H9 (cell line): Measurements from ENCODE around the gene HOXC12. TPM values are rescaled to one million over a fixed set of nuclear protein-coding genes. Genes with fewer than 3 reads are reported as not detected.

Experiments
- DNase-seq: peaks from one replicate; pipeline ENCODE4 v3.0.0-alpha.2; 2017
- H2AFZ ChIP-seq: one replicate; pipeline ENCODE4 v1.6.1; 2013; ENCODE audit warnings: mild to moderate bottlenecking, low read length, control low read depth, moderate library complexity
- H2AK5ac ChIP-seq: 2 replicates; pipeline ENCODE4 v1.6.1; 2013; ENCODE audit warnings: low read length, control low read depth, mixed read lengths; ENCODE audit not compliant: insufficient read length
- H2BK120ac ChIP-seq: one replicate; pipeline ENCODE4 v1.6.1; 2013; ENCODE audit warnings: low read depth, mild to moderate bottlenecking, low read length, control low read depth, inconsistent platforms; ENCODE audit not compliant: poor library complexity, severe bottlenecking
- H2BK12ac ChIP-seq: 2 replicates; pipeline ENCODE4 v1.6.1; 2013; ENCODE audit warnings: low read length, control low read depth, mixed read lengths, low read depth; ENCODE audit not compliant: insufficient read length
- H2BK15ac ChIP-seq: 2 replicates; pipeline ENCODE4 v1.6.1; 2013; ENCODE audit warnings: low read depth, low read length, control low read depth
- H2BK20ac ChIP-seq: one replicate; pipeline ENCODE4 v1.6.1; 2013; ENCODE audit warnings: low read depth, mild to moderate bottlenecking, low read length, control low read depth, inconsistent platforms; ENCODE audit not compliant: poor library complexity, severe bottlenecking
- H2BK5ac ChIP-seq: 2 replicates; pipeline ENCODE4 v1.6.1; 2013; ENCODE audit warnings: low read length, control low read depth, mixed read lengths; ENCODE audit not compliant: insufficient read length
- H3K14ac ChIP-seq: 2 replicates; pipeline ENCODE4 v1.6.1; 2013; ENCODE audit warnings: low read length, control low read depth; ENCODE audit not compliant: insufficient read depth
- H3K18ac ChIP-seq: 2 replicates; pipeline ENCODE4 v1.6.1; 2013; ENCODE audit warnings: low read depth, mild to moderate bottlenecking, mixed read lengths, low read length, control low read depth; ENCODE audit not compliant: insufficient read length
- H3K23ac ChIP-seq: 2 replicates; pipeline ENCODE4 v1.6.1; 2013; ENCODE audit warnings: low read length, control low read depth, mixed read lengths, low read depth; ENCODE audit not compliant: insufficient read length
- H3K23me2 ChIP-seq: 2 replicates; pipeline ENCODE4 v1.6.1; 2013; ENCODE audit warnings: low read depth, mild to moderate bottlenecking, mixed read lengths, low read length, control low read depth; ENCODE audit not compliant: insufficient read length, poor library complexity, severe bottlenecking
- H3K27ac ChIP-seq: 2 replicates; pipeline ENCODE4 v1.5.1; 2013; ENCODE audit warnings: low read length, control low read depth, mixed read lengths, low read depth; ENCODE audit not compliant: insufficient read length
- H3K27me3 ChIP-seq: 2 replicates; pipeline ENCODE4 v1.6.1; 2013; ENCODE audit warnings: low read length, control low read depth, inconsistent platforms; ENCODE audit not compliant: insufficient read depth
- H3K4ac ChIP-seq: 2 replicates; pipeline ENCODE4 v1.6.1; 2013; ENCODE audit warnings: low read depth, mild to moderate bottlenecking, control low read depth, inconsistent platforms, low read length, moderate library complexity
- H3K4me1 ChIP-seq: 2 replicates; pipeline ENCODE4 v1.6.1; 2013; ENCODE audit warnings: low read length, control low read depth, inconsistent platforms; ENCODE audit not compliant: insufficient read depth
- H3K4me2 ChIP-seq: 2 replicates; pipeline ENCODE4 v1.6.1; 2013; ENCODE audit warnings: low read length, control low read depth, mixed read lengths; ENCODE audit not compliant: insufficient read length, insufficient read depth
- H3K56ac ChIP-seq: 2 replicates; pipeline ENCODE4 v1.6.1; 2013; ENCODE audit warnings: low read depth, mild to moderate bottlenecking, mixed read lengths, low read length, control low read depth; ENCODE audit not compliant: insufficient read length
- H3K79me1 ChIP-seq: 2 replicates; pipeline ENCODE4 v1.6.1; 2013; ENCODE audit warnings: low read depth, mild to moderate bottlenecking, moderate library complexity, low read length, control low read depth, inconsistent platforms; ENCODE audit not compliant: insufficient read depth, poor library complexity, severe bottlenecking
- H3K79me2 ChIP-seq: 2 replicates; pipeline ENCODE4 v1.6.1; 2013; ENCODE audit warnings: low read length, control low read depth, inconsistent platforms; ENCODE audit not compliant: insufficient read depth
- H3K9ac ChIP-seq: 2 replicates; pipeline ENCODE4 v1.6.1; 2013; ENCODE audit warnings: low read length, control low read depth, mixed read lengths; ENCODE audit not compliant: insufficient read length; ENCODE audit errors: extremely low read depth
- H3K9me3 ChIP-seq: one replicate; pipeline ENCODE4 v1.6.1; 2013; ENCODE audit warnings: low read depth, low read length, inconsistent platforms; ENCODE audit not compliant: control insufficient read depth
- H3T11ph ChIP-seq: one replicate; pipeline ENCODE4 v1.6.1; 2013; ENCODE audit warnings: mild to moderate bottlenecking, low read length, control low read depth, inconsistent platforms
- H4K20me1 ChIP-seq: one replicate; pipeline ENCODE4 v1.6.1; 2013; ENCODE audit not compliant: control insufficient read depth, insufficient read length, insufficient read depth
- H4K5ac ChIP-seq: 2 replicates; pipeline ENCODE4 v1.6.1; 2013; ENCODE audit warnings: low read depth, mild to moderate bottlenecking, mixed read lengths, low read length, control low read depth; ENCODE audit not compliant: insufficient read length
- H4K8ac ChIP-seq: replicated peaks from 2 replicates; pipeline ENCODE4 v1.6.1; 2013; ENCODE audit warnings: low read length, control low read depth, mixed read lengths, low read depth; ENCODE audit not compliant: insufficient read length
- H4K91ac ChIP-seq: 2 replicates; pipeline ENCODE4 v1.6.1; 2013; ENCODE audit warnings: low read depth, mild to moderate bottlenecking, moderate library complexity, mixed read lengths, low read length, control low read depth; ENCODE audit not compliant: insufficient read length
- H3K27ac Mint-ChIP-seq, 3 experiments: 2 replicates in 2 of 3; 3 replicates in 1 of 3; pipeline ENCODE4 v1.8.0; 2020 to 2021; ENCODE audit warnings: mixed read lengths in 3 of 3, mild to moderate bottlenecking in 1 of 3, moderate library complexity in 1 of 3
- H3K27me3 Mint-ChIP-seq: 2 replicates; pipeline ENCODE4 v1.8.0; 2021; ENCODE audit warnings: low read depth, mild to moderate bottlenecking, moderate library complexity, mixed read lengths
- H3K36me3 Mint-ChIP-seq, 3 experiments: 2 replicates in 2 of 3; 3 replicates in 1 of 3; pipeline ENCODE4 v1.8.0; 2020 to 2021; ENCODE audit warnings: low read depth in 3 of 3, mixed read lengths in 3 of 3; ENCODE audit not compliant: insufficient read depth in 1 of 3
- H3K4me1 Mint-ChIP-seq, 2 experiments: 2 replicates each; pipeline ENCODE4 v1.8.0; 2020; ENCODE audit warnings: mixed read lengths in 2 of 2
- H3K4me3 Mint-ChIP-seq, 2 experiments: 2 replicates in 1 of 2; 3 replicates in 1 of 2; pipeline ENCODE4 v1.8.0; 2020 to 2021; ENCODE audit warnings: mild to moderate bottlenecking in 2 of 2, mixed read lengths in 2 of 2, moderate library complexity in 1 of 2
- H3K9me3 Mint-ChIP-seq, 2 experiments: 2 replicates in 1 of 2; 3 replicates in 1 of 2; pipeline ENCODE4 v1.8.0; 2020; ENCODE audit warnings: mild to moderate bottlenecking in 2 of 2, mixed read lengths in 2 of 2, moderate library complexity in 1 of 2
- CTCF ChIP-seq: fragments of 200-600 bp; sonication (generic); conservative IDR thresholded peaks from 3 replicates; pipeline ENCODE4 v1.8.0; 2021; ENCODE audit warnings: antibody characterized with exemption, mild to moderate bottlenecking
- WGBS: extraction: QIAGEN DNeasy Blood & Tissue Kit; methylation state at CpG from one replicate; pipeline ENCODE4 v1.1.7; 2013; ENCODE audit warnings: missing lambda C conversion rate, low lambda C conversion rate, mixed read lengths; ENCODE audit not compliant: insufficient read length; ENCODE audit errors: extremely low coverage; 5-methylcytosine and 5-hydroxymethylcytosine counted together
- total RNA-seq: library from RNA; stranded (reverse); gene quantifications from 2 replicates; pipeline ENCODE4 v1.2.1, GENCODE V29; 2021

Gene HOXC12
- total RNA-seq, 1 experiment from 2014 or later: not detected

- no peaks in the 10 kb centered on the region for H3K36me3 Mint-ChIP-seq
- H3K4me1 ChIP-seq: no peaks in the 10 kb centered on the region
- TF ChIP-seq CTCF: peak; percentile 38; the same call in 2 of the 3 replicates
- H3K27me3 ChIP-seq: peaks cover 98% of the 10 kb centered on the region
- H3K27me3 Mint-ChIP-seq: peaks cover 99% of the 10 kb centered on the region
- H4K20me1 ChIP-seq: no peaks in the 10 kb centered on the region
- H2AFZ ChIP-seq: no peak overlapping the region
- no peak overlapping the region; the same call in 1 of the 2 replicates for H3K14ac ChIP-seq
- no peak overlapping the region for H2BK5ac ChIP-seq
- DNase-seq: no peak
- no peaks in the 10 kb centered on the region for H3K23me2 ChIP-seq
- no peak overlapping the region for H3K56ac ChIP-seq
- WGBS: no CpG with 5 or more reads among the region's 51 CpGs
- no peaks in the 10 kb centered on the region for H3K9me3 ChIP-seq
- H3K4me2 ChIP-seq: peak overlapping the region; percentile 27
- no peak overlapping the region for H3K18ac ChIP-seq
- H2BK120ac ChIP-seq: no peak overlapping the region
- peaks cover 0 to 8% of the 10 kb centered on the region in 2 experiments; a peak in 3 of 4 replicates for H3K4me1 Mint-ChIP-seq
- no peak overlapping the region for H3K4me3 Mint-ChIP-seq
- no peak overlapping the region for H3T11ph ChIP-seq
- H3K4ac ChIP-seq: no peak overlapping the region
- H3K9me3 Mint-ChIP-seq: peaks cover 0 to 5% of the 10 kb centered on the region in 2 experiments; a peak in 3 of 5 replicates
- no peaks in the 10 kb centered on the region for H3K79me2 ChIP-seq
- H2BK15ac ChIP-seq: no peak overlapping the region
- no peak overlapping the region for H2BK20ac ChIP-seq
- no peak overlapping the region for H4K91ac ChIP-seq
- no peak overlapping the region for H4K8ac ChIP-seq
- H3K79me1 ChIP-seq: no peaks in the 10 kb centered on the region
- no peak overlapping the region for H2BK12ac ChIP-seq
- H3K9ac ChIP-seq: no peak overlapping the region
- H3K27ac ChIP-seq: no peak overlapping the region
- H3K23ac ChIP-seq: no peak overlapping the region
- no peak overlapping the region for H2AK5ac ChIP-seq
- peak overlapping the region in 1 of 3 experiments; percentile 79; a peak in 1 of 7 replicates for H3K27ac Mint-ChIP-seq
- no peak overlapping the region for H4K5ac ChIP-seq
These were observed 9.5 kb upstream of the HOXC12 start for GRCh38 chr12:53944907-53945847.
